HCT116 (cell line): Measurements from ENCODE around the gene OXT. TPM values are rescaled to one million over a fixed set of nuclear protein-coding genes. Genes with fewer than 3 reads are reported as not detected.

Experiments used
- ATAC-seq: fragments of 200-7000 bp; cut with Tn5 transposase; 2 replicates; pipeline ENCODE4 v1.9.1; 2020; ENCODE audit warnings: mild to moderate bottlenecking, moderate library complexity
- BruUV-seq: library from RNA; stranded (reverse); fragments of 400-500 nt; replicated peaks from 2 replicates; lab custom pipeline; 2021; lab: Mats Ljungman, UMichigan
- CTCF ChIA-PET: fragments of 300-600 bp; sonication (Branson Sonifier 250); formaldehyde crosslinking; loops from one replicate; lab custom pipeline; 2021; ENCODE audit warnings: antibody characterized with exemption; lab: Charles Lee
- POLR2A ChIA-PET: fragments of 300-600, 350-600 bp; sonication (Branson Sonifier 250); formaldehyde crosslinking; loops from one replicate; lab custom pipeline; 2021; ENCODE audit warnings: antibody characterized with exemption; lab: Charles Lee
- RAD21 ChIA-PET, 2 experiments: fragments of 300-600 bp; sonication (Branson Sonifier 250); formaldehyde crosslinking; loops; one replicate each; lab custom pipeline; 2023; ENCODE audit warnings: low total read pairs in 2 of 2; ENCODE audit not compliant: uncharacterized antibody in 2 of 2, unreplicated experiment in 2 of 2, low non-redundant PET in 1 of 2; lab: Charles Lee
- DNase-seq: peaks from one replicate; pipeline ENCODE4 v3.0.0-alpha.2; 2010; ENCODE audit warnings: low read depth, low spot score
- H2AFZ ChIP-seq: fragments of 200-600 bp; shearing (Covaris generic), sonication (generic); 2 replicates; pipeline ENCODE4 v1.6.1; 2017; ENCODE audit warnings: low read depth, mixed run types, mixed read lengths, antibody characterized with exemption, low read length; ENCODE audit not compliant: poor library complexity, severe bottlenecking
- H3K27ac ChIP-seq: 2 replicates; pipeline ENCODE4 v1.5.1; 2012; ENCODE audit warnings: low read depth, low read length
- H3K27me3 ChIP-seq: fragments of 200-600 bp; sonication (generic); 2 replicates; pipeline ENCODE4 v1.6.1; 2016; ENCODE audit warnings: mixed run types, low read length, mixed read lengths; ENCODE audit not compliant: insufficient read depth
- H3K36me3 ChIP-seq, 2 experiments: fragments of 200-500 bp in 1 of 2; fragments of 200-600 bp in 1 of 2; sonication (Bioruptor generic) in 1 of 2; sonication (generic) in 1 of 2; 2 replicates each; pipeline versions ENCODE4 v1.5.1 to v1.6.1; 2014 to 2016; ENCODE audit warnings: low read length in 2 of 2, inconsistent platforms in 1 of 2, mixed read lengths in 1 of 2, mixed run types in 1 of 2; ENCODE audit not compliant: insufficient read depth in 2 of 2, control insufficient read depth in 1 of 2
- H3K4me1 ChIP-seq, 2 experiments: fragments of 200-600 bp in 1 of 2; sonication (generic) in 1 of 2; 2 replicates each; pipeline versions ENCODE4 v1.5.1 to v1.6.1; 2012 to 2017; ENCODE audit warnings: low read length in 2 of 2, inconsistent platforms in 1 of 2, mild to moderate bottlenecking in 1 of 2, mixed read lengths in 1 of 2, mixed run types in 1 of 2, moderate library complexity in 1 of 2; ENCODE audit not compliant: insufficient read depth in 2 of 2, control insufficient read depth in 1 of 2
- H3K4me2 ChIP-seq: fragments of 200-600 bp; sonication (generic); 2 replicates; pipeline ENCODE4 v1.6.1; 2017; ENCODE audit warnings: mixed run types, low read length, mixed read lengths
- H3K4me3 ChIP-seq, 2 experiments: fragments of 200-600 bp in 1 of 2; sonication (generic) in 1 of 2; replicated peaks in 1 of 2; 2 replicates each; pipeline ENCODE4 v1.5.1; 2011 to 2016; ENCODE audit warnings: low read length in 2 of 2, control low read depth in 1 of 2, low read depth in 1 of 2, mild to moderate bottlenecking in 1 of 2, mixed read lengths in 1 of 2, mixed run types in 1 of 2
- H3K79me2 ChIP-seq: fragments of 200-600 bp; sonication (generic); 2 replicates; pipeline ENCODE4 v1.6.1; 2017; ENCODE audit warnings: mild to moderate bottlenecking, mixed run types, low read length, moderate library complexity, mixed read lengths; ENCODE audit not compliant: insufficient read depth
- H3K9ac ChIP-seq: fragments of 200-600 bp; sonication (generic); 2 replicates; pipeline ENCODE4 v1.6.1; 2016; ENCODE audit warnings: low read length, mixed read lengths
- H3K9me2 ChIP-seq: fragments of 200-600 bp; sonication (generic), shearing (Covaris generic); 2 replicates; pipeline ENCODE4 v1.6.1; 2017; ENCODE audit warnings: mixed run types, mild to moderate bottlenecking, moderate library complexity; ENCODE audit not compliant: insufficient read depth
- H3K9me3 ChIP-seq, 2 experiments: fragments of 200-500 bp in 1 of 2; fragments of 200-600 bp in 1 of 2; sonication (Bioruptor generic) in 1 of 2; sonication (generic) in 1 of 2; 2 replicates each; pipeline ENCODE4 v1.6.1; 2014 to 2017; ENCODE audit warnings: low read length in 2 of 2, mixed read lengths in 2 of 2, inconsistent platforms in 1 of 2, low read depth in 1 of 2, mild to moderate bottlenecking in 1 of 2, mixed run types in 1 of 2, moderate library complexity in 1 of 2; ENCODE audit not compliant: control insufficient read depth in 1 of 2, insufficient read depth in 1 of 2
- H4K20me1 ChIP-seq: fragments of 200-600 bp; sonication (generic), shearing (Covaris generic); 2 replicates; pipeline ENCODE4 v1.6.1; 2017; ENCODE audit warnings: mixed run types, mild to moderate bottlenecking, moderate library complexity; ENCODE audit not compliant: insufficient read depth
- CEBPB ChIP-seq: IDR thresholded peaks from 2 replicates; pipeline ENCODE4 v1.6.1; 2012; ENCODE audit warnings: low read depth
- EGR1 ChIP-seq: IDR thresholded peaks from 2 replicates; pipeline ENCODE4 v1.6.1; 2012; ENCODE audit warnings: low read depth
- ELF1 ChIP-seq: IDR thresholded peaks from 2 replicates; pipeline ENCODE4 v1.6.1; 2012; ENCODE audit warnings: low read depth, borderline replicate concordance
- JUND ChIP-seq: IDR thresholded peaks from 2 replicates; pipeline ENCODE4 v1.6.1; 2012
- POLR2AphosphoS5 ChIP-seq: IDR thresholded peaks from 2 replicates; pipeline ENCODE4 v1.6.1; 2011; ENCODE audit warnings: mild to moderate bottlenecking, low read depth, low read length, moderate library complexity
- SIN3A ChIP-seq: IDR thresholded peaks from 2 replicates; pipeline ENCODE4 v1.6.1; 2012; ENCODE audit warnings: low read depth
- SP1 ChIP-seq: IDR thresholded peaks from 2 replicates; pipeline ENCODE4 v1.6.1; 2012; ENCODE audit warnings: low read depth
- SRF ChIP-seq: IDR thresholded peaks from 2 replicates; pipeline ENCODE4 v1.6.1; 2012; ENCODE audit warnings: low read depth
- TCF7L2 ChIP-seq: IDR thresholded peaks from 2 replicates; pipeline ENCODE4 v1.7.0; 2011; ENCODE audit warnings: borderline replicate concordance, inconsistent platforms; ENCODE audit not compliant: insufficient read depth, insufficient read length; ENCODE audit errors: extremely low read depth
- intact Hi-C: fragments of 100-400 bp; cut with micrococcal nuclease; formaldehyde crosslinking; loops from 2 replicates; pipeline ENCODE4 v1.10.0; 2022
- total RNA-seq: library from RNA; stranded (reverse); gene quantifications from one replicate; pipeline ENCODE4 v1.2.1, GENCODE V29; 2021; ENCODE audit not compliant: unreplicated experiment
- TF ChIP-seq, protein P1 (sequence below): IDR thresholded peaks from 2 replicates; pipeline ENCODE4 v1.6.1; 2011; ENCODE audit warnings: mild to moderate bottlenecking, low read length, moderate library complexity; ENCODE audit not compliant: insufficient replicate concordance; ENCODE audit errors: extremely low read depth
- TF ChIP-seq, protein P2 (sequence below): IDR thresholded peaks from 2 replicates; pipeline ENCODE4 v1.6.1; 2012; ENCODE audit warnings: low read depth
- TF ChIP-seq, protein P3 (sequence below): IDR thresholded peaks from 2 replicates; pipeline ENCODE4 v1.6.1; 2012
- TF ChIP-seq, protein P4 (sequence below), 3 experiments: fragments of 200-600 bp in 1 of 3; sonication (generic) in 1 of 3; IDR thresholded peaks in 2 of 3; conservative IDR thresholded peaks in 1 of 3; 2 replicates each; pipeline ENCODE4 v1.5.1; 2012 to 2017; ENCODE audit warnings: low read depth in 2 of 3, low read length in 2 of 3, antibody characterized with exemption in 1 of 3, borderline replicate concordance in 1 of 3, control low read depth in 1 of 3, mild to moderate bottlenecking in 1 of 3, mixed read lengths in 1 of 3, mixed run types in 1 of 3, moderate library complexity in 1 of 3; ENCODE audit not compliant: insufficient read depth in 1 of 3

OXT gene
- total RNA-seq, 1 experiment from 2014 or later, result not detected

DNA sequence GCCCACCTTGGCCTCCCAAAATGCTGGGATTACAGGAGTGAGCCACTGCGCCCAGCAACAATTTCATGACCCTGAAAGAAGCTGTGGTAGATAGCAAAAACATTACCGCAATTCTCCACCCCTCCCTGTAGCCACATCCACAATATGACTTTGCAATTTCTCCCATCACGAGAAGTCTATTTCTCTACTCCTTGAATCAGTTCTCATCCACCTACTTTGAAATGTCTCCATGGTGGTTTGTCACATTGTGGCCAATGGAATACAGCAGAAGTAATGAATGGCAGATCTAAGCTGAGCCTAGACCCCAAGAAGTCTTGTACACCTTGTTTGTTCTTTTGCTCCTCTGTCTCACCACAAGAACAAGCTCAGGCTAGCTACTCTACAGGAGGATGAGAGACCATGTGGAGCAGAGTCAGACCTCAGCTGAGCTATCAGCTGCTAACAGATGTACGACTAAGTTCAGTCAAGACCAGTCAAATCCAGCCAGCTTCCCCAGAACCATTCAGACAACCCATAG lies 6.3 kb downstream of the OXT start:
- no peaks in the 10 kb centered on the region for H3K9me2 ChIP-seq
- no peak for DNase-seq
- no peaks in the 10 kb centered on the region for H3K27me3 ChIP-seq
- H3K36me3 ChIP-seq, result no peaks in the 10 kb centered on the region
- no peak overlapping the region for H3K4me2 ChIP-seq
- H3K27ac ChIP-seq, result no peak overlapping the region
- no peak overlapping the region for H3K4me3 ChIP-seq
- peaks cover 9 to 18% of the 10 kb centered on the region in 2 experiments; a peak in 3 of 4 replicates for H3K4me1 ChIP-seq
- H2AFZ ChIP-seq, result no peak overlapping the region
- POLR2A ChIA-PET, result no interaction called here
- BruUV-seq, result no TSS peak
- intact Hi-C loops, result no loop called here
- TF ChIP-seq ELF1 (no peak), SRF (no peak), TCF7L2 (no peak), SIN3A (no peak)
- TF ChIP-seq, protein P1, sequence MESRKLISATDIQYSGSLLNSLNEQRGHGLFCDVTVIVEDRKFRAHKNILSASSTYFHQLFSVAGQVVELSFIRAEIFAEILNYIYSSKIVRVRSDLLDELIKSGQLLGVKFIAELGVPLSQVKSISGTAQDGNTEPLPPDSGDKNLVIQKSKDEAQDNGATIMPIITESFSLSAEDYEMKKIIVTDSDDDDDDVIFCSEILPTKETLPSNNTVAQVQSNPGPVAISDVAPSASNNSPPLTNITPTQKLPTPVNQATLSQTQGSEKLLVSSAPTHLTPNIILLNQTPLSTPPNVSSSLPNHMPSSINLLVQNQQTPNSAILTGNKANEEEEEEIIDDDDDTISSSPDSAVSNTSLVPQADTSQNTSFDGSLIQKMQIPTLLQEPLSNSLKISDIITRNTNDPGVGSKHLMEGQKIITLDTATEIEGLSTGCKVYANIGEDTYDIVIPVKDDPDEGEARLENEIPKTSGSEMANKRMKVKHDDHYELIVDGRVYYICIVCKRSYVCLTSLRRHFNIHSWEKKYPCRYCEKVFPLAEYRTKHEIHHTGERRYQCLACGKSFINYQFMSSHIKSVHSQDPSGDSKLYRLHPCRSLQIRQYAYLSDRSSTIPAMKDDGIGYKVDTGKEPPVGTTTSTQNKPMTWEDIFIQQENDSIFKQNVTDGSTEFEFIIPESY, result no peak
- TF ChIP-seq, all 23 proteins: peak for 0
- H4K20me1 ChIP-seq, result no peaks in the 10 kb centered on the region
- no peak overlapping the region for H3K9ac ChIP-seq
- no peaks in the 10 kb centered on the region for H3K79me2 ChIP-seq
- no peak for ATAC-seq
- RAD21 ChIA-PET, result no interaction called here
- H3K9me3 ChIP-seq, result no peaks in the 10 kb centered on the region
- CTCF ChIA-PET, result interaction anchor here (1.1 kb wide), 1 partner anchor 8 kb away, joined by 4 read pairs; no protein-coding TSS in a partner anchor

DNA sequence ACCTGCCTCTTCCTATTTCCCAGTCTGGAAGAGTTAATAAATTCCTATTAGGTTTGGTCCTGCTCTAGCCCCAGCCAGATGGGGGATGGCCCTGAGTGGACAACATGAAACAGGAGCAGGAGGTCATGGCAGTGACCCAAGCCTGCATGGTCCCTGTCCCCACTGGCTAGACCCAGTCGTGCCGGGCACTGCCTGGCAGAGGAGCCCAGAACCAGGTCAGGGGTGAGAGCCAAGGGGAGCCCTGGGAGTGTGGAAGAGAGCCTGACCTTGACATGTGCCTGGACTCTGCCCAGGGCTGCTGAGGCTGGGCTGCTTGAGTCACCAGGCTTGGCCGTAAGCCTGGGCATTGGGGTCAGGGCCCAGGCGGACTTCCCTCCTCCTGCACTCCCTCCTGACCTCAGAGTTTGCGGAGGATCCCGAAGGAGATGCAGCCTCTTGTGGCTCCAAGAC lies 9.5 kb downstream of the OXT start:
- Histone ChIP-seq H4K20me1 (no peaks in the 10 kb centered on the region), H2AFZ (no peak overlapping the region), H3K4me1 (peaks cover 0 to 7% of the 10 kb centered on the region in 2 experiments; a peak in 2 of 4 replicates), H3K9me2 (no peaks in the 10 kb centered on the region), H3K4me2 (no peak overlapping the region), H3K27me3 (no peaks in the 10 kb centered on the region), H3K4me3 (no peak overlapping the region), H3K36me3 (no peaks in the 10 kb centered on the region), H3K9me3 (no peaks in the 10 kb centered on the region), H3K9ac (no peak overlapping the region), H3K27ac (no peak overlapping the region), H3K79me2 (no peaks in the 10 kb centered on the region)
- CTCF ChIA-PET, result no interaction called here
- no peak for ATAC-seq
- RAD21 ChIA-PET, result no interaction called here
- intact Hi-C loops, result no loop called here
- POLR2A ChIA-PET, result no interaction called here
- DNase-seq, result no peak
- BruUV-seq, result no TSS peak
- TF ChIP-seq CEBPB, result no peak
- TF ChIP-seq, protein P2, sequence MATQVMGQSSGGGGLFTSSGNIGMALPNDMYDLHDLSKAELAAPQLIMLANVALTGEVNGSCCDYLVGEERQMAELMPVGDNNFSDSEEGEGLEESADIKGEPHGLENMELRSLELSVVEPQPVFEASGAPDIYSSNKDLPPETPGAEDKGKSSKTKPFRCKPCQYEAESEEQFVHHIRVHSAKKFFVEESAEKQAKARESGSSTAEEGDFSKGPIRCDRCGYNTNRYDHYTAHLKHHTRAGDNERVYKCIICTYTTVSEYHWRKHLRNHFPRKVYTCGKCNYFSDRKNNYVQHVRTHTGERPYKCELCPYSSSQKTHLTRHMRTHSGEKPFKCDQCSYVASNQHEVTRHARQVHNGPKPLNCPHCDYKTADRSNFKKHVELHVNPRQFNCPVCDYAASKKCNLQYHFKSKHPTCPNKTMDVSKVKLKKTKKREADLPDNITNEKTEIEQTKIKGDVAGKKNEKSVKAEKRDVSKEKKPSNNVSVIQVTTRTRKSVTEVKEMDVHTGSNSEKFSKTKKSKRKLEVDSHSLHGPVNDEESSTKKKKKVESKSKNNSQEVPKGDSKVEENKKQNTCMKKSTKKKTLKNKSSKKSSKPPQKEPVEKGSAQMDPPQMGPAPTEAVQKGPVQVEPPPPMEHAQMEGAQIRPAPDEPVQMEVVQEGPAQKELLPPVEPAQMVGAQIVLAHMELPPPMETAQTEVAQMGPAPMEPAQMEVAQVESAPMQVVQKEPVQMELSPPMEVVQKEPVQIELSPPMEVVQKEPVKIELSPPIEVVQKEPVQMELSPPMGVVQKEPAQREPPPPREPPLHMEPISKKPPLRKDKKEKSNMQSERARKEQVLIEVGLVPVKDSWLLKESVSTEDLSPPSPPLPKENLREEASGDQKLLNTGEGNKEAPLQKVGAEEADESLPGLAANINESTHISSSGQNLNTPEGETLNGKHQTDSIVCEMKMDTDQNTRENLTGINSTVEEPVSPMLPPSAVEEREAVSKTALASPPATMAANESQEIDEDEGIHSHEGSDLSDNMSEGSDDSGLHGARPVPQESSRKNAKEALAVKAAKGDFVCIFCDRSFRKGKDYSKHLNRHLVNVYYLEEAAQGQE, result no peak
- TF ChIP-seq, protein P3, sequence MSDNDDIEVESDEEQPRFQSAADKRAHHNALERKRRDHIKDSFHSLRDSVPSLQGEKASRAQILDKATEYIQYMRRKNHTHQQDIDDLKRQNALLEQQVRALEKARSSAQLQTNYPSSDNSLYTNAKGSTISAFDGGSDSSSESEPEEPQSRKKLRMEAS, result no peak
- TF ChIP-seq, protein P4, sequence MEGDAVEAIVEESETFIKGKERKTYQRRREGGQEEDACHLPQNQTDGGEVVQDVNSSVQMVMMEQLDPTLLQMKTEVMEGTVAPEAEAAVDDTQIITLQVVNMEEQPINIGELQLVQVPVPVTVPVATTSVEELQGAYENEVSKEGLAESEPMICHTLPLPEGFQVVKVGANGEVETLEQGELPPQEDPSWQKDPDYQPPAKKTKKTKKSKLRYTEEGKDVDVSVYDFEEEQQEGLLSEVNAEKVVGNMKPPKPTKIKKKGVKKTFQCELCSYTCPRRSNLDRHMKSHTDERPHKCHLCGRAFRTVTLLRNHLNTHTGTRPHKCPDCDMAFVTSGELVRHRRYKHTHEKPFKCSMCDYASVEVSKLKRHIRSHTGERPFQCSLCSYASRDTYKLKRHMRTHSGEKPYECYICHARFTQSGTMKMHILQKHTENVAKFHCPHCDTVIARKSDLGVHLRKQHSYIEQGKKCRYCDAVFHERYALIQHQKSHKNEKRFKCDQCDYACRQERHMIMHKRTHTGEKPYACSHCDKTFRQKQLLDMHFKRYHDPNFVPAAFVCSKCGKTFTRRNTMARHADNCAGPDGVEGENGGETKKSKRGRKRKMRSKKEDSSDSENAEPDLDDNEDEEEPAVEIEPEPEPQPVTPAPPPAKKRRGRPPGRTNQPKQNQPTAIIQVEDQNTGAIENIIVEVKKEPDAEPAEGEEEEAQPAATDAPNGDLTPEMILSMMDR (IDR thresholded peaks at IDR 0.05 in 2 of 3, conservative IDR thresholded peaks at IDR 0.05 in 1 of 3; ENCODE audit: borderline replicate concordance in 1 of 3, insufficient read depth in 1 of 3, low read depth in 2 of 3, low read length in 2 of 3), result no peak
- no peak for TF ChIP-seq JUND
- TF ChIP-seq SP1, result no peak
- TF ChIP-seq POLR2AphosphoS5, result no peak
- no peak for TF ChIP-seq EGR1
